ENCODE measurements around the gene KCNN4.

- TF ChIP-seq POLR2A (IDR thresholded peaks at IDR 0.05) = no peak
- TF ChIP-seq, protein P1, sequence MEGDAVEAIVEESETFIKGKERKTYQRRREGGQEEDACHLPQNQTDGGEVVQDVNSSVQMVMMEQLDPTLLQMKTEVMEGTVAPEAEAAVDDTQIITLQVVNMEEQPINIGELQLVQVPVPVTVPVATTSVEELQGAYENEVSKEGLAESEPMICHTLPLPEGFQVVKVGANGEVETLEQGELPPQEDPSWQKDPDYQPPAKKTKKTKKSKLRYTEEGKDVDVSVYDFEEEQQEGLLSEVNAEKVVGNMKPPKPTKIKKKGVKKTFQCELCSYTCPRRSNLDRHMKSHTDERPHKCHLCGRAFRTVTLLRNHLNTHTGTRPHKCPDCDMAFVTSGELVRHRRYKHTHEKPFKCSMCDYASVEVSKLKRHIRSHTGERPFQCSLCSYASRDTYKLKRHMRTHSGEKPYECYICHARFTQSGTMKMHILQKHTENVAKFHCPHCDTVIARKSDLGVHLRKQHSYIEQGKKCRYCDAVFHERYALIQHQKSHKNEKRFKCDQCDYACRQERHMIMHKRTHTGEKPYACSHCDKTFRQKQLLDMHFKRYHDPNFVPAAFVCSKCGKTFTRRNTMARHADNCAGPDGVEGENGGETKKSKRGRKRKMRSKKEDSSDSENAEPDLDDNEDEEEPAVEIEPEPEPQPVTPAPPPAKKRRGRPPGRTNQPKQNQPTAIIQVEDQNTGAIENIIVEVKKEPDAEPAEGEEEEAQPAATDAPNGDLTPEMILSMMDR (IDR thresholded peaks at IDR 0.05) = no peak
These were observed 15.5 kb downstream of the KCNN4 start for GRCh38 chr19:43765109-43765876.
